Psoas muscle (tissue), 8 donors: ENCODE data around the gene CDC42BPG. TPM values are rescaled to one million over a fixed set of nuclear protein-coding genes. Genes with fewer than 3 reads are reported as not detected.
A peak's percentile ranks its signal among the peaks of the same experiment; 100 is the strongest.

Experiments used
- ATAC-seq, 4 donors: fragments of 200-7000 bp; cut with Tn5 transposase; one replicate each; pipeline ENCODE4 v1.9.1; 2020; ENCODE audit warnings: moderate library complexity in 3 of 4, mild to moderate bottlenecking in 2 of 4
- DNase-seq, 2 donors: peaks; one replicate each; pipeline ENCODE4 v3.0.0-alpha.2; 2020
- H3K27ac ChIP-seq: fragments of 200-600 bp; one replicate; pipeline ENCODE4 v1.8.0; 2022
- H3K27me3 ChIP-seq, 3 donors: fragments of 200-600 bp in 1 of 3; one replicate each; pipeline versions ENCODE4 v1.6.1 to v1.8.0; 2013 to 2022; ENCODE audit warnings: low read length in 2 of 3, mild to moderate bottlenecking in 2 of 3, moderate library complexity in 1 of 3; ENCODE audit not compliant: insufficient read depth in 3 of 3
- H3K36me3 ChIP-seq, 2 donors: fragments of 200-600 bp in 1 of 2; one replicate each; pipeline versions ENCODE4 v1.6.1 to v1.8.0; 2013 to 2022; ENCODE audit warnings: low read depth in 1 of 2, mild to moderate bottlenecking in 1 of 2, moderate library complexity in 1 of 2; ENCODE audit not compliant: insufficient read depth in 1 of 2
- H3K4me1 ChIP-seq: fragments of 200-600 bp; one replicate; pipeline ENCODE4 v1.8.0; 2022
- H3K4me3 ChIP-seq: fragments of 200-600 bp; one replicate; pipeline ENCODE4 v1.8.0; 2022; ENCODE audit warnings: mild to moderate bottlenecking
- H3K9me3 ChIP-seq: fragments of 200-600 bp; one replicate; pipeline ENCODE4 v1.8.0; 2022
- CTCF ChIP-seq: fragments of 200-600 bp; IDR thresholded peaks from one replicate; pipeline ENCODE4 v1.8.0; 2022; ENCODE audit warnings: antibody characterized with exemption
- whole genome bisulfite sequencing, 3 donors: extraction: QIAGEN DNeasy Blood & Tissue Kit; methylation state at CpG; one replicate each; pipeline versions ENCODE4 v1.1.6 to v1.1.7; 2013; 5-methylcytosine and 5-hydroxymethylcytosine counted together
- intact Hi-C, 2 donors: fragments of 100-400 bp; cut with DNase I; formaldehyde crosslinking; loops; one replicate each; pipeline versions ENCODE4 v1.11.0 to v1.14.2; 2022
- polyA plus RNA-seq, 3 donors: library from polyadenylated mRNA; stranded (reverse); fragments of 200-250 nt; gene quantifications; one replicate each; pipeline ENCODE4 v1.2.3, GENCODE V29; 2013
- total RNA-seq, 4 donors: library from RNA; stranded (reverse); fragmentation: NEBNext Ultra II Directional in 2 of 4; extraction: Animal tissue kit (Norgen Biotek cat#: 25700) in 2 of 4; gene quantifications; one replicate each; pipeline versions ENCODE4 v1.2.1 to v1.2.4, GENCODE V29; 2021 to 2023
- donor health status: healthy with polysubstance abuse.
- donor health status: DM: no; HTN: no; CAD: no; lungs with moderate emphysema.
- donor health status: Bipolar disorder and iron deficiency.
- donor health status: healthy.
- donor health status: DM: yes; HTN: yes; CAD: no.
- donor health status: DM: no; HTN: no; CAD: no.
- donor health status: DM: no; HTN: no; CAD: no.
- donor health status: DM: yes; HTN: yes; CAD: no.

Gene CDC42BPG
- total and polyA plus RNA-seq, 7 donors: 0.04 to 2.2 (median 0.06) TPM; not detected in 1

GRCh38 chr11:64875369-64876228 is 31.1 kb upstream of the CDC42BPG start:
- ATAC-seq: peak in 2 of 4 donors; percentile 6 to 19
- 27 to 62% (median 28%) methylated on average over 17 of the region's 17 CpGs for WGBS, 3 donors

GRCh38 chr11:64874308-64875240 is 30.1 kb upstream of the CDC42BPG start:
- intact Hi-C loops: no loop called here
- Histone ChIP-seq H3K27ac (peak overlapping the region; percentile 97), H3K9me3 (no peaks in the 10 kb centered on the region), H3K4me3 (peak overlapping the region; percentile 99), H3K27me3 (no peaks in the 10 kb centered on the region), H3K36me3 (peaks cover 0 to 27% of the 10 kb centered on the region in 2 donors), H3K4me1 (peaks cover 80% of the 10 kb centered on the region)
- TF ChIP-seq CTCF: no peak
- ATAC-seq (no peak), DNase-seq (no peak)
- WGBS, 3 donors: 45 to 69% (median 53%) methylated on average over 29 of the region's 29 CpGs

More at GRCh38 chr11:64875369-64876228, 31.1 kb upstream of the CDC42BPG start:
- intact Hi-C loops: loop anchor here (2.0 kb wide), 2 partner anchors 13 to 17 kb away; no protein-coding TSS in a partner anchor
- TF ChIP-seq CTCF: no peak
- Histone ChIP-seq H3K27ac (peak overlapping the region; percentile 97), H3K9me3 (no peaks in the 10 kb centered on the region), H3K4me3 (peak overlapping the region; percentile 99), H3K36me3 (peaks cover 0 to 27% of the 10 kb centered on the region in 2 donors), H3K4me1 (peaks cover 72% of the 10 kb centered on the region), H3K27me3 (no peaks in the 10 kb centered on the region)
- DNase-seq: peak in 1 of 2 donors; percentile 23

- peaks cover 91% of the 10 kb centered on the region for H3K4me1 ChIP-seq
- intact Hi-C loops: no loop called here
- 76 to 89% (median 77%) methylated on average over 8 of the region's 8 CpGs for WGBS, 3 donors
Measured at GRCh38 chr11:64872790-64873488, 28.5 kb upstream of the CDC42BPG start.

More at GRCh38 chr11:64872790-64873488, 28.5 kb upstream of the CDC42BPG start:
- peak overlapping the region; percentile 25 for H3K4me3 ChIP-seq
- no peak for TF ChIP-seq CTCF
- DNase-seq (no peak), ATAC-seq (no peak)
- no peaks in the 10 kb centered on the region for H3K27me3 ChIP-seq
- H3K27ac ChIP-seq: peak overlapping the region; percentile 98
- no peaks in the 10 kb centered on the region for H3K9me3 ChIP-seq
- H3K36me3 ChIP-seq: peaks cover 0 to 27% of the 10 kb centered on the region in 2 donors
